Lower leg skin (tissue), 4 donors: Measurements from ENCODE around the gene CA12. TPM values are rescaled to one million over a fixed set of nuclear protein-coding genes. Genes with fewer than 3 reads are reported as not detected.
A peak's percentile ranks its signal among the peaks of the same experiment; 100 is the strongest.

Source experiments
- DNase-seq, 2 donors: peaks; one replicate each; pipeline ENCODE4 v3.0.0-alpha.2; 2019; ENCODE audit warnings: low spot score in 2 of 2
- H3K4me3 ChIP-seq: fragments of 200-600 bp; sonication (generic); 2 replicates; pipeline ENCODE4 v1.5.1; 2017; ENCODE audit warnings: mild to moderate bottlenecking, low read depth; ENCODE audit not compliant: poor library complexity, severe bottlenecking
- CTCF ChIP-seq, 3 donors: fragments of 450-650 bp; IDR thresholded peaks; one replicate each; pipeline ENCODE4 v1.5.1; 2016; ENCODE audit warnings: antibody characterized with exemption in 3 of 3, mild to moderate bottlenecking in 3 of 3, moderate library complexity in 2 of 3
- POLR2A ChIP-seq, 2 donors: fragments of 450-650 bp; IDR thresholded peaks; one replicate each; pipeline ENCODE4 v1.6.1; 2016 to 2017; ENCODE audit warnings: antibody characterized with exemption in 2 of 2, mild to moderate bottlenecking in 1 of 2, moderate library complexity in 1 of 2
- WGBS, 2 donors: methylation state at CpG; one replicate each; pipeline ENCODE4 v1.1.5; 2018; 5-methylcytosine and 5-hydroxymethylcytosine counted together
- intact Hi-C: fragments of 100-400 bp; cut with DNase I; formaldehyde crosslinking; loops from one replicate; pipeline ENCODE4 v1.15.0; 2023; ENCODE audit warnings: low total_unique reads
- total RNA-seq, 4 donors: library from RNA; depleted of rRNA; stranded (reverse); fragments of >200 nt; gene quantifications; one replicate each; pipeline ENCODE4 v1.1.0, GENCODE V29; 2016

Gene CA12
- 100 to 1,000 TPM; 144 to 253 (median 213) TPM for total RNA-seq

GRCh38 chr15:63381301-63382204 is at the start of gene CA12:
CA12 (minus strand) TSS chr15:63381846; CDS start chr15:63381720, 126 bp downstream.
- WGBS, 2 donors = 4% methylated on average over 35 to 48 of the region's 58 CpGs
- intact Hi-C loops = no loop called here
- H3K4me3 ChIP-seq = peak within 1 kb of the TSS; percentile 34
- DNase-seq = peak in 1 of 2 donors; percentile 90
- TF ChIP-seq CTCF (IDR thresholded peaks at IDR 0.05) = no peak
- TF ChIP-seq POLR2A (IDR thresholded peaks at IDR 0.05) = no peak

- TF ChIP-seq CTCF (IDR thresholded peaks at IDR 0.05) (no peak), POLR2A (IDR thresholded peaks at IDR 0.05) (no peak)
- intact Hi-C loops = no loop called here
- 52 to 59% methylated on average over 6 of the region's 6 CpGs for WGBS, 2 donors
These were observed 49.3 kb upstream of the CA12 start for GRCh38 chr15:63430766-63431451.

GRCh38 chr15:63426552-63426951 is 44.9 kb upstream of the CA12 start:
- WGBS, 2 donors = 97 to 98% methylated on average over 2 of the region's 2 CpGs
- DNase-seq = no peak
- TF ChIP-seq POLR2A (IDR thresholded peaks at IDR 0.05) = no peak
- no peak for TF ChIP-seq CTCF (IDR thresholded peaks at IDR 0.05)
- no peak overlapping the region for H3K4me3 ChIP-seq
- intact Hi-C loops = no loop called here

More at GRCh38 chr15:63430766-63431451, 49.3 kb upstream of the CA12 start:
- DNase-seq = no peak
- H3K4me3 ChIP-seq = no peak overlapping the region

- DNase-seq = no peak
- intact Hi-C loops = no loop called here
- no peak overlapping the region for H3K4me3 ChIP-seq
- TF ChIP-seq CTCF (IDR thresholded peaks at IDR 0.05) (no peak), POLR2A (IDR thresholded peaks at IDR 0.05) (no peak)
- 71 to 88% methylated on average over 2 of the region's 2 CpGs for WGBS, 2 donors
These were observed 43.9 kb upstream of the CA12 start for GRCh38 chr15:63425426-63425985.

GRCh38 chr15:63422891-63423590 is 41.4 kb upstream of the CA12 start:
- no peak for DNase-seq
- WGBS, 2 donors = 73 to 80% methylated on average over 10 of the region's 10 CpGs
- intact Hi-C loops = no loop called here
- no peak overlapping the region for H3K4me3 ChIP-seq
- TF ChIP-seq POLR2A (IDR thresholded peaks at IDR 0.05) (no peak), CTCF (IDR thresholded peaks at IDR 0.05) (no peak)
